Measurements from ENCODE around the gene WNT3A.

WNT3A gene

GRCh38 chr1:227994632-227995300 is 12.0 kb upstream of the WNT3A start:
- H3K4me3 ChIP-seq (ENCODE audit: low read depth, low read length), result no peak overlapping the region
- H3K9me3 ChIP-seq, result peaks cover 3% of the 10 kb centered on the region; the same call in 1 of the 2 replicates
- no peak for TF ChIP-seq CTCF (IDR thresholded peaks at IDR 0.05; ENCODE audit: low read depth, low read length)
- H3K27me3 ChIP-seq, result peaks cover 6% of the 10 kb centered on the region; the same call in 1 of the 2 replicates
- no peaks in the 10 kb centered on the region for H3K36me3 ChIP-seq
- no peaks in the 10 kb centered on the region for H3K4me1 ChIP-seq
- DNase-seq, result no peak

GRCh38 chr1:227996187-227996950 is 10.4 kb upstream of the WNT3A start:
- TF ChIP-seq CTCF (IDR thresholded peaks at IDR 0.05; ENCODE audit: low read depth, low read length), result no peak
- H3K4me3 ChIP-seq (ENCODE audit: low read depth, low read length), result no peak overlapping the region
- no peak for DNase-seq

GRCh38 chr1:227998374-227999055 is 8.3 kb upstream of the WNT3A start:
- Histone ChIP-seq H3K36me3 (no peaks in the 10 kb centered on the region), H3K27me3 (peaks cover 6% of the 10 kb centered on the region), H3K9me3 (peaks cover 3% of the 10 kb centered on the region; the same call in 1 of the 2 replicates), H3K4me3 (ENCODE audit: low read depth, low read length) (no peak overlapping the region), H3K4me1 (no peaks in the 10 kb centered on the region)
- no peak for DNase-seq
- TF ChIP-seq CTCF (IDR thresholded peaks at IDR 0.05; ENCODE audit: low read depth, low read length), result no peak

More at GRCh38 chr1:227996187-227996950, 10.4 kb upstream of the WNT3A start:
- H3K4me1 ChIP-seq, result no peaks in the 10 kb centered on the region
- no peaks in the 10 kb centered on the region for H3K36me3 ChIP-seq
- H3K27me3 ChIP-seq, result peaks cover 6% of the 10 kb centered on the region; the same call in 1 of the 2 replicates
- H3K9me3 ChIP-seq, result peaks cover 3% of the 10 kb centered on the region; the same call in 1 of the 2 replicates

- Histone ChIP-seq H3K4me3 (ENCODE audit: low read depth, low read length) (no peak overlapping the region), H3K36me3 (no peaks in the 10 kb centered on the region), H3K4me1 (no peaks in the 10 kb centered on the region), H3K27me3 (peaks cover 14% of the 10 kb centered on the region), H3K9me3 (peaks cover 3% of the 10 kb centered on the region; the same call in 1 of the 2 replicates)
- DNase-seq, result peak; percentile 77
- peak; percentile 90 for TF ChIP-seq CTCF (IDR thresholded peaks at IDR 0.05; ENCODE audit: low read depth, low read length)
These were observed 7.5 kb upstream of the WNT3A start for GRCh38 chr1:227999056-227999930.

GRCh38 chr1:228000416-228000815 is 6.4 kb upstream of the WNT3A start:
- H3K27me3 ChIP-seq, result peaks cover 25% of the 10 kb centered on the region

More at GRCh38 chr1:228000416-228000815, 6.4 kb upstream of the WNT3A start:
- no peak for TF ChIP-seq CTCF (IDR thresholded peaks at IDR 0.05; ENCODE audit: low read depth, low read length)
- Histone ChIP-seq H3K4me1 (no peaks in the 10 kb centered on the region), H3K9me3 (peaks cover 3% of the 10 kb centered on the region; the same call in 1 of the 2 replicates), H3K4me3 (ENCODE audit: low read depth, low read length) (no peak overlapping the region), H3K36me3 (no peaks in the 10 kb centered on the region)
- DNase-seq, result no peak
